ENCODE measurements around the gene CBX3. TPM values are rescaled to one million over a fixed set of nuclear protein-coding genes. Genes with fewer than 3 reads are reported as not detected.
"Not testable (repeated sequence)": the region's sequence is repeated elsewhere in the genome, so short reads cannot be mapped to it uniquely, and the experiment has no call there.

Gene CBX3
- polyA plus RNA-seq, 6 donors from 2014 or later, result 83.0 to 153 (median 94.2) TPM

DNA sequence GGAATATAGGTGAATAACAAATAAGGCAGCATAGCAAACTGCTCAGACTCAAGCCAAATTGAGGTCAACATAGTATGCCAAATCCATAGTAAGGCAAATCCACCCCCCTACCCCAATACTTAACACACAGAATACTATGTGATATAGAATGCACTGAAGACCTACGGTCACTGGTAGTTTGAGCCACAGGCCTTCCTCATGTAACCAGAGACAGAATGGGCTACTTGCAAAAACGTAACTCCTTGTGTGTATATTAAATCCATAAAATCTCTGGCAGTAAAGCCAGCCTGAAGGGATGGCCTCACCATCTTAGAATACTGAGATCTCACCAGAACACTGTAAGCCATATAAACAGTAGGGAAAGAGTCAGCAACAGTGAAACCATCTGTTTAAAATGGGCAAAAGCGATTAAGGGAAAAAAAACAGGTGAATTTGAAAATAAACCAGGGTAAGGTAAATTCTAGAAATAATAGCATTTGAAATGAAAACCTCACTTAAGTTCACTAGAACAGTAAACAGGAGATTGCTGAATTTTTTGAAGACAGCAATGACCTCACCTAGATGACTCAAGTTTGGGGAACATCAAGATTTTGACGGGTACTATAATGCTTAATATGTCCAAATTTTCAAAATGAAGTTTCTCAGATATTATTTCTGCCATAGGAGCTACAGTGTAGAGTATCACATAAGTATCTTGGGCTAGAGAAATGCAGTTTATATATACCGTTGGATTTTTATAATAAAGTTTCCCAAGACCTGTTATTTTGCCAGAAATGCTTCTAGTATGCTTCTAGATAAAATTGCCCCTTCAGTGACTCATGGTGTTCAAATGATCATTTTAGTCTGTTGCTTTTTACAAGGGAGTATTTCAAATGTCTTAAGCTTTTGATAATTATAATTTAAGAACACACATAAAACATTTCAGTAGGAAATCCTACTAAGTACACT is 14.9 kb upstream of the CBX3 start:
- ATAC-seq (ENCODE audit: low read depth in 2 of 2) (no peak), DNase-seq (no peak)
- H3K4me3 Mint-ChIP-seq, result no peak overlapping the region
- H3K4me1 Mint-ChIP-seq, result peaks cover 43 to 58% (median 52%) of the 10 kb centered on the region in 3 donors
- peaks cover 8 to 27% of the 10 kb centered on the region in 2 donors for H3K36me3 Mint-ChIP-seq
- H3K27me3 Mint-ChIP-seq, result no peaks in the 10 kb centered on the region
- H3K27ac Mint-ChIP-seq, result peak overlapping the region in 4 of 6 donors; percentile 47 to 91 (median 74)
- no peaks in the 10 kb centered on the region for H3K9me3 Mint-ChIP-seq

DNA sequence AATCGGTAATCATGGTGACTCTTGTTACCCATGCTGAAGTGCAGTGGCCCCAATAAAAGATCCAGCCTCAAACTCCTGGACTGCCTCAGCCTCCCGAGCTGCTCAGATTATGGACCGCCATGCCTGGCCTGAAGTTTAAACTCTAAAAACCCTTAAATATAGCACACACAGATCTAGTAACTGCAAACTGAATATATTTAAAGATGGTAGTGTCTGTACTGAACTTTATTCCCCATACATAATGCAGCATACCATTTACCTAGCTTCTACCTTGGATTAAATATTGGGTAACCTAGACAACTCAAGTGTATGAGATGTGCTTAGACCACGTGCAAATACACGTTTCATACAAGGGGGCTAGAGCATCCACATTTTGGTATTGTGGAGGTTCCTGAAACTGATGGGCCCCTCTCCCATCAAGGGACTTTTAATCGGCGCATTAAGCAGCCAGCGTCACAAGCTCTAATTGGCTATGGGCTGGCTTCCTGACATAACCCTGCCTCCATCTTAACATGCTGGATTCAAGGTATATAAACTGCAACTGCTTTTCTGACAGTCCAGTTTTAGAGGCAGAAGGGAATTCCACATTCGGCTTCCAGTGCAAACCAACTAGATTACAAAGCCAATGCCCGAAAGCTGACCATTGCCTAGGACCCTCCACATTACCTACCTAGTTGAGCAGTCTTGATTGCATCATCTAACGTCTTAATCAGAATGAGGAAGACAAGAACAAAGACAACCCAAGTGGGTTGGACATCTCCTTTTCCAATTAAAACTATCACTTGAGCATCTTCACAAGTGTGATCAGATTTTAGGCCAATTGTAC is 14.0 kb upstream of the CBX3 start:
- peaks cover 46 to 64% (median 51%) of the 10 kb centered on the region in 3 donors for H3K4me1 Mint-ChIP-seq
- H3K4me3 Mint-ChIP-seq, result no peak overlapping the region
- DNase-seq (no peak), ATAC-seq (ENCODE audit: low read depth in 2 of 2) (peak in 1 of 2 donors; percentile 6)
- no peaks in the 10 kb centered on the region for H3K27me3 Mint-ChIP-seq
- H3K27ac Mint-ChIP-seq, result peak overlapping the region in 5 of 6 donors; percentile 51 to 91 (median 66)
- H3K36me3 Mint-ChIP-seq, result peaks cover 17 to 35% of the 10 kb centered on the region in 2 donors
- no peaks in the 10 kb centered on the region for H3K9me3 Mint-ChIP-seq

DNA sequence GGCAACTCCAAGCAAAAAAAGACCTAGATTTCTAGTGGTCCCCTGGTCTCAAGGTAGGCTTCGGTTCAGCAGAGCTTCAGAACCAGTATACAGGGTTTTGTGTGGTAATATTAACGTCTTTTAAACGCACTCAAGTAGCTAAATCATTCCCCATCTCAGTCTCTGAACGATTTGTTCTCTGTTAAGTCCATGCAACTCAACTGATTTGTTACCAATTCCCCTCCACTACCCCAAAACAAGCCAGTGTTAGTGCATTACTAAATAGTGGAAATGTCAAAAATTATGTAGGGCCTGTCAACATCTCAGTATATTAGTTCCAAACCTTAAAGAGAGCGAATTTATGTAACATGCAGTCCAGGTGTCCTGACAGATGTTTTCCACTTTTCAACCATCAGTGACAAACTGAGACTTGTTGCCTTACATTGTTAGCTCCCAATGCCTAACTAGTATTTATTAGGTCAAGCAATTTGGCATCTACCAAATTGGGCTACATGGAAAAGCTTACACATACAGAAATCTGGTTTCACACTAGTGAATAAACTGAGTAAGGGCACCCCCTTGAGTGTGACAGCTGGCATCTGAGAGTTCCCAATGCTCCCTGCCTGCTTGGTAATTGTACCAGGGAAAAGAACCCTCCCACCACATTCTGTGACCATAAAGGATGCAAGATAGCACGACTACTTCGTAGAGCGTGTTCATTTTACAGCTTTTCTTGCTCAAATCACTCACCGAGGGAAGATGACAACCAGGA is 13.2 kb upstream of the CBX3 start:
- no peak for DNase-seq
- Mint-ChIP-seq H3K9me3 (no peaks in the 10 kb centered on the region), H3K4me3 (no peak overlapping the region), H3K36me3 (peaks cover 25 to 43% of the 10 kb centered on the region in 2 donors), H3K27ac (peak overlapping the region in 3 of 6 donors; percentile 44 to 77 (median 66)), H3K4me1 (peaks cover 54 to 72% (median 55%) of the 10 kb centered on the region in 3 donors), H3K27me3 (no peaks in the 10 kb centered on the region)
- ATAC-seq (ENCODE audit: low read depth in 2 of 2), result peak in 1 of 2 donors; percentile 23

DNA sequence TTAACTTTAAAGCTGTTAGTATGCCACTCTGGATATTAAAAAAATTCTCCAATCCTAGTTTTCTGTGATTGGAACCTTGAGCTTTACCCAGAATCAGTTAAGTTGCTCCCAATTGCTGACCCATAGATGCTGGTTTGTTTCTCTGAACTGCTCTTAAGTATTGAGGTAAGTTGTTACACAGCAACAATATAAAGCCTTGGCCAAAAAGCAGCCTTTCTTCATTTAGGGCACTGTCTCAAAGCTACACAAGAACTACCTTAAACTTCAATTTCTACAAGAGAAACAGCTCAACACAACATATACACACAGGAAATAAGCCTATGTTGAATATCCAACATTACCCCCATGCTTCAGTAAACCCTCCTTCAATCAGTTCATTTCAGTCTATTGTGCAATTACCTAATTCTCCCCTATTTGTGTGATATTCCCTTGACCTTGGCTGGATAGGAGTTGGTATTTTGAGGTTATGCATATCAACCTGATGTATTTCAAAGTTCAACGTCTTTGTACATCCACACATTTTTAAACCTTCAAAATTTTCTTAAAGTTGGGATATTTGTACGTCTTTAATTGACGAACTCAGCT is 12.5 kb upstream of the CBX3 start:
- ATAC-seq (ENCODE audit: low read depth in 2 of 2), result no peak
- Mint-ChIP-seq H3K9me3 (no peaks in the 10 kb centered on the region), H3K27me3 (no peaks in the 10 kb centered on the region), H3K4me3 (no peak overlapping the region), H3K27ac (peak overlapping the region in 2 of 6 donors; percentile 31 to 77), H3K36me3 (peaks cover 31 to 50% of the 10 kb centered on the region in 2 donors), H3K4me1 (peaks cover 56 to 72% (median 57%) of the 10 kb centered on the region in 3 donors)
- DNase-seq, result no peak

DNA sequence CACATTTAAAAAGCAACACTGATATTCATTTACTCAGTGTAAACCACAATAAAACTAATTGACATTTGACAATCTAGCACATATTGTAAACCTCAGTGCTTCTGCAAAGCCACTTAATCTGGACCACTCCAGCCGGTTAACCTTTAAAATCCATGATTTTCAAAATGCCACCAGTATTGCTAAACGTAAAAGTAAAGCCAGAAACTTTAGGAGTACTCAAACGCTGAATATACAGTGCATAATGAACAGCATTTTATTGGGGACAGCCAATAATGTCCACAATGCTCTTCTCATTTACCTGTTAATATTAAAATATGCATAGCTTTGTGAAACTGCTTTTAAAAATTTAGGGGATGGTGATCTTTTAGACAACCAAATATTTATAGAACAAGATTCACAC is 11.8 kb upstream of the CBX3 start:
- no peaks in the 10 kb centered on the region for H3K9me3 Mint-ChIP-seq
- no peak overlapping the region for H3K4me3 Mint-ChIP-seq
- peaks cover 31 to 48% of the 10 kb centered on the region in 2 donors for H3K36me3 Mint-ChIP-seq
- peak overlapping the region in 2 of 6 donors; percentile 31 to 77 for H3K27ac Mint-ChIP-seq
- no peak for DNase-seq
- ATAC-seq (ENCODE audit: low read depth in 2 of 2), result no peak
- H3K4me1 Mint-ChIP-seq, result peaks cover 51 to 72% (median 57%) of the 10 kb centered on the region in 3 donors
- H3K27me3 Mint-ChIP-seq, result no peaks in the 10 kb centered on the region

DNA sequence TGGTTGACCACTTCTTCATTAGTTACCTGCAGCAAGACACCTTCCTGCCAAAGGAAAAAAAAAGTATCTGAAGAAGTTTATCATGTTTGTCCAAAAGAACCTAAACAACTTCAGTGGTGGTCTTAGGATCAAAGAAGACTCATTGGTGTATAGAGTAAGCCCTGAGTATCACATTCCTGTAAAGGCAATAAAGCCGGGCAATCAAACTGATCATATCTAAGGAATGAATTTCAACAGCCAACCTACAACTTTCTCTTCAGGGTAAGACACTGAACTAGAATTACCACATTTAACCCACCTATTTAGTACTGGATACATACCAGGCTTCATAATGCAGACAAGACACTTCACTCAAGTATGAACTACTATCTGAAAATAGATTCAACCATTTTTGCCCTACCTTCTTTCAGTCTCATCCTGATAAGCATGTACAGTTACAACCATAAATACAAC is 11.1 kb upstream of the CBX3 start:
- Mint-ChIP-seq H3K4me3 (no peak overlapping the region), H3K9me3 (no peaks in the 10 kb centered on the region), H3K36me3 (peaks cover 31 to 45% of the 10 kb centered on the region in 2 donors), H3K27me3 (no peaks in the 10 kb centered on the region), H3K27ac (peak overlapping the region in 3 of 6 donors; percentile 19 to 77 (median 30)), H3K4me1 (peaks cover 49 to 68% (median 58%) of the 10 kb centered on the region in 3 donors)
- ATAC-seq (ENCODE audit: low read depth in 2 of 2) (no peak), DNase-seq (no peak)

DNA sequence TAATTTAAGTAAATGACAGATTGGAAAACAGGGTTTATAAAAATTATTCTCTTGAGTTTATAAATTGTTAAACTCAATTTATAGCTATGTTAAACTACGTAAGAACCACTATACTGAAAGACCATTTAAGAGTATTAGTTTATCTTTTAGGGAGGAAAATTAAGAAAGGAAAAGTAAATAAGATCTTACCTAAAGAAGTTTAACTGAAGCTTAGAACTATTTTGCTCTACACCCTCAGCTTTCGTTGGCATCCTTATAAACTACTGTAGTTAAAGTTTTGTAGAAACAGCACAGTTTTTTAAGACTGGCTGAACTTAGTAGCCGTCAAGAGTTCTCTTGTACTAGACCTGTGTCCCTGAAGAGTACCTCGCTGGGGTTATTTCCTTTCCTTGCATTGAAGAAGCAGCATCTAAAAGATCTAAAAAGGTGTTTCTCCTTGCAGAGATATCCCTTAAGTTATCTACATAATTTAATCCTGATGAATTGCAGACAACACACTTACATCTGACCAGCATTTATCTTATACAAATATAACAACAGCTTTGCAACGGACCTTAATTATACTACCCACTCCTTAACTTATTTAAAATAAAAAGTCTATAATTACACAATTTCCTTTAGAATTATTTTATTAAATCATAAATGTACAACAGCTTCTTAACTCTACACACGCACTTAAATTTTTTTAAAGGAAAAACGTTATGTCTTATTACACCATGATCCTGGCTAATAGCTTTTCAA is 10.1 kb upstream of the CBX3 start:
- H3K9me3 Mint-ChIP-seq, result no peaks in the 10 kb centered on the region
- no peak for DNase-seq
- no peaks in the 10 kb centered on the region for H3K27me3 Mint-ChIP-seq
- ATAC-seq (ENCODE audit: low read depth in 2 of 2), result no peak
- peaks cover 39 to 52% of the 10 kb centered on the region in 2 donors for H3K36me3 Mint-ChIP-seq
- peak overlapping the region in 1 of 8 donors; percentile 78 for H3K4me3 Mint-ChIP-seq
- peak overlapping the region in 3 of 6 donors; percentile 29 to 100 (median 75) for H3K27ac Mint-ChIP-seq
- H3K4me1 Mint-ChIP-seq, result peaks cover 52 to 71% (median 63%) of the 10 kb centered on the region in 3 donors

DNA sequence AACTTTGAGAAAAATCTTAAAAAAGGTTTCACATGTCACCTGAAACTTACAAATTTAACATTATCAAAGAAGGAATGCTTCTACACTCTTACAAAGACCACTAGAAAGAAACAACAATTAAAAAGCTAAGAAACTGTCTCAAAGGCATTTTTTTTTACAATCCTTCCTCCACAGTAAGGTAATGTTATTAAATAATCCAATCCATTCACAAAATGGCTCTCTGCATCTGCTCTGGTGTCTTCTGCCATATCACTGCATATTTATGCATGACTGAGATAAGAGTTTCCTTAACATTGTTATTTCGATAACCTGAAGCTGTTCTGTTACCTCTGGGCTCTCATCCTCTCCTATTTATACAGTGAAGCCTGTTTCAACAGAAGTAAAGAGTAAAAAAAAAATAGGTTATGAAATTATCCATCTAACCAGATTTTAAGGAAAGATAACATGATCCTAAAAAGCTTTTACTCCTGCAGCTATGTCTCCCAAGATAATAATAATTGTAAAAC is 9.5 kb upstream of the CBX3 start:
- no peak for ATAC-seq (ENCODE audit: low read depth in 2 of 2)
- peaks cover 46 to 59% of the 10 kb centered on the region in 2 donors for H3K36me3 Mint-ChIP-seq

DNA sequence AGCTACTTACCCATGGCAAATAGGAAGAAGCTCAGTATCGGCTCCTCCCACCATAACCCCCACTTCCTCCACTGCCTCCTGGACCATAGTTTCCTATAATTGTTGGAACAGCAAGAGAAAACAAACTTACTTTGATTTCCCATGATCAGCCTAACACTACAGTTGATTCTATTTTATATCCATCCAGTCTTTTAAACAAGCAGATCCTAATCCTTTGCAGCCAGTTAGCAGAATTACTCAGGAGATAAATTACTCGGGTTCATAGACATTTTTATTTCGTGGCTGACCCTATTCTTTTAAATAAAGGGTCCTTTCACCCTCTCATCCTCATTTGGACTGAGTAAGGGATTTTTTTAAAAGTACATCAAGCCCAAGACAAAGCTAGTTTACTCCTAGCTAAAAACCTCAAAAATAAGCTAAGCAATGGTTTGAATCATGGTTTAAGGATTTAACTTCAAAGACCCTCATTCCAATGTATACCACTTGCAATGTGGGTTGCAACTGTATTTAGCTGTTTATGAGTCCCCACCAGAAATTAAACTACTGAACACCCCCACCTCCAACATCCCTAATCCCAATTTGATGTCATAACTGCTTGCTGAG is 9.0 kb upstream of the CBX3 start:
- H3K36me3 Mint-ChIP-seq, result peaks cover 51 to 64% of the 10 kb centered on the region in 2 donors
- peaks cover 60 to 75% (median 70%) of the 10 kb centered on the region in 3 donors for H3K4me1 Mint-ChIP-seq
- DNase-seq (peak; percentile 52), ATAC-seq (ENCODE audit: low read depth in 2 of 2) (peak; percentile 56 to 67)
- H3K9me3 Mint-ChIP-seq, result no peaks in the 10 kb centered on the region
- H3K27ac Mint-ChIP-seq, result peak overlapping the region; percentile 47 to 100 (median 82)
- H3K27me3 Mint-ChIP-seq, result no peaks in the 10 kb centered on the region
- H3K4me3 Mint-ChIP-seq, result peak overlapping the region; percentile 46 to 82 (median 68)

More for the DNA sequence above, 9.5 kb upstream of the CBX3 start:
- Mint-ChIP-seq H3K27ac (peak overlapping the region in 4 of 6 donors; percentile 55 to 100 (median 86)), H3K27me3 (no peaks in the 10 kb centered on the region), H3K9me3 (no peaks in the 10 kb centered on the region), H3K4me1 (peaks cover 56 to 75% (median 69%) of the 10 kb centered on the region in 3 donors), H3K4me3 (peak overlapping the region; percentile 6 to 82 (median 66))
- DNase-seq, result no peak

DNA sequence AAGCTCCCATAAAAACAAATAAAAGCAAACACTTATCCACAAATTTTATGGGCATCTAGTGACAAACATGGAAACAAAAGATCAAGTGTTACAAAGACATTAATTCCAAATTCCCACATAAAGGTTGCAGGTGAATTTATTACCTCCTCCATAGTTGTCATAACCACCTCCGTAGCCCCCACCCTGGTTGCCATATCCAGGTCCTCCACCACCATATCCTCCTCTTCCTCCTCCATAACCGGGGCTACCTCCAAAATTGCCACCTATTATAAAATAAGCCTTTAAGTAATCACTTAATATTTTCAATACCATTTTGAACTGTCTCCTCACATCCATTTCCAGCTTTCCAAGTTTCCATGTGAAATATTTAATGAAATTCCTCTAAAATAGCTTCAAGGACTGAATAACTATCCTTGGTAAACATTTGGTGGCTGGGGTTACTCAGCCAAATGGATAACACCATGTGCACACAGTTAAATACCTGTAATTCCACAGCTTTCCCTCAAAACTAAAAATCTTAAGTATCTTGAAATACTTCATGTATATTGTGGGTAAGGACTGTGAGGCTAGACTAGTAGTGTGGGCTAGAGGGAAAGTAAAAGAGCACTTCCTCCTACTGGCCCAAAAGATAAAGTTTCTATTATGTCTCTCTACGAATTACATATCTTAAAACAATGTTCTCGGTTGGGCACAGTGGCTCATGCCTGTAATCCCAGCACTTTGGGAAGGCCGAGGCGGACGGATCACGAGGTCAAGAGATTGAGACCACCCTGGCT is 7.9 kb upstream of the CBX3 start:
- H3K9me3 Mint-ChIP-seq, result no peaks in the 10 kb centered on the region
- peak overlapping the region; percentile 36 to 86 (median 68) for H3K4me3 Mint-ChIP-seq
- DNase-seq, result no peak
- H3K36me3 Mint-ChIP-seq, result peaks cover 52 to 69% of the 10 kb centered on the region in 2 donors
- no peaks in the 10 kb centered on the region for H3K27me3 Mint-ChIP-seq
- peaks cover 57 to 76% (median 67%) of the 10 kb centered on the region in 3 donors for H3K4me1 Mint-ChIP-seq
- peak overlapping the region; percentile 64 to 100 (median 86) for H3K27ac Mint-ChIP-seq
- no peak for ATAC-seq (ENCODE audit: low read depth in 2 of 2)

DNA sequence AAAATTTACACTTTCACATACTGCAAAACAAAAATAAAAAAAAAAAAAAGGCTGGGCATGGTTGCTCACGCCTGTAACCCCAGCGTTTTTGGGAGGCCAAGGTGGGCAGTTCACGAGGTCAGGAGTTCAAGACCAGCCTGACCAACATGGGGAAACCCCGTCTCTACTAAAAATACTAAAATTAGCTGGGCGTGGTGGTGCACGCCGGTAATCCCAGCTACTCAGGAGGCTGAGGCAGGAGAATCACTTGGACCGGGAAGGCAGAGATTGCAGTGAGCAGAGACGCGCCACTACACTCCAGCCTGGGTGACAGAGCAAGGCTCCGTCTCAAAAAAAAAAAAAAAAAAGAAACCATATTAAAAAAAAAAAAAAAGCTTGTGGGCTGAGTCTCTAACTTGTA is 6.8 kb upstream of the CBX3 start:
- H3K4me1 Mint-ChIP-seq, result peaks cover 60 to 81% (median 69%) of the 10 kb centered on the region in 3 donors
- peak overlapping the region in 4 of 6 donors; percentile 62 to 100 (median 71) for H3K27ac Mint-ChIP-seq
- H3K27me3 Mint-ChIP-seq; ATAC-seq (ENCODE audit: low read depth in 2 of 2); H3K9me3 Mint-ChIP-seq; DNase-seq: not testable (repeated sequence)
- H3K4me3 Mint-ChIP-seq, result peak overlapping the region in 4 of 8 donors; percentile 41 to 74 (median 58)
- H3K36me3 Mint-ChIP-seq, result peaks cover 63 to 70% of the 10 kb centered on the region in 2 donors
